ENCODE results near the gene CHPF. TPM values are rescaled to one million over a fixed set of nuclear protein-coding genes. Genes with fewer than 3 reads are reported as not detected.

The CHPF gene
- total and polyA plus RNA-seq, 10 of the 15 experiments (the other 5 are each of a cell fraction or from before 2014, with no cell fraction given), result 0.09 to 17.4 (median 8.3) TPM; not detected in 1

- TF ChIP-seq NBN (IDR thresholded peaks at IDR 0.05) (no peak), RAD21 (IDR thresholded peaks at IDR 0.05; ENCODE audit: insufficient read depth, low read depth, low read length) (no peak)
Measured at GRCh38 chr2:219512524-219513216, 30.9 kb downstream of the CHPF start (continued).

- CTCF ChIA-PET, result interaction anchor here (1.1 to 1.3 kb wide), 2 partner anchors 11 to 18 kb away, joined by 3 to 4 read pairs; no protein-coding TSS in a partner anchor
- FAIRE-seq, result no peak
- peaks cover 12 to 15% of the 10 kb centered on the region in 2 experiments; a peak in 3 of 4 replicates for H3K27me3 ChIP-seq (replicated peaks in 1 of 2; ENCODE audit: control insufficient read depth in 2 of 2, insufficient read depth in 2 of 2, low read length in 1 of 2)
- TF ChIP-seq TARDBP (IDR thresholded peaks at IDR 0.05; ENCODE audit: borderline replicate concordance), result no peak
- no peak for TF ChIP-seq EZH2 (IDR thresholded peaks at IDR 0.05; ENCODE audit: borderline replicate concordance, control insufficient read depth, low read depth, low read length)
- TF ChIP-seq MLLT1 (IDR thresholded peaks at IDR 0.05), result no peak
- TF ChIP-seq LARP7 (IDR thresholded peaks at IDR 0.05), result no peak
- TF ChIP-seq POLR2AphosphoS5 (IDR thresholded peaks at IDR 0.05; ENCODE audit: low read length), result no peak
- TF ChIP-seq PAX5 (IDR thresholded peaks at IDR 0.05; ENCODE audit: borderline replicate concordance, low read depth, low read length), result no peak
- no peak for TF ChIP-seq ZBTB4 (CRISPR knock-in tag; IDR thresholded peaks at IDR 0.05)
- no peak for TF ChIP-seq NFYA (IDR thresholded peaks at IDR 0.05; ENCODE audit: borderline replicate concordance, low read depth, low read length)
- no peak for TF ChIP-seq RELB (IDR thresholded peaks at IDR 0.05; ENCODE audit: low read depth)
Measured at GRCh38 chr2:219511547-219512325, 31.9 kb downstream of the CHPF start.

More at GRCh38 chr2:219511547-219512325, 31.9 kb downstream of the CHPF start:
- WGBS (ENCODE audit: insufficient coverage, insufficient replicate concordance, low lambda C conversion rate, missing lambda C conversion rate), result 14% methylated on average over 12 of the region's 15 CpGs
- Histone ChIP-seq H3K4me1 (ENCODE audit: control insufficient read depth, insufficient read depth, low read length) (no peaks in the 10 kb centered on the region), H2AFZ (ENCODE audit: control insufficient read depth, low read depth, low read length) (no peak overlapping the region), H3K36me3 (ENCODE audit: control insufficient read depth in 2 of 2, insufficient read depth in 2 of 2, low read length in 1 of 2) (no peaks in the 10 kb centered on the region), H3K79me2 (ENCODE audit: control insufficient read depth, insufficient read depth, low read length) (no peaks in the 10 kb centered on the region), H3K4me3 (no peak overlapping the region), H3K9ac (ENCODE audit: control insufficient read depth, insufficient read depth, low read length) (no peak overlapping the region), H3K9me3 (replicated peaks; ENCODE audit: control insufficient read depth, insufficient read depth, low read length) (no peaks in the 10 kb centered on the region), H4K20me1 (ENCODE audit: control insufficient read depth, insufficient read depth) (no peaks in the 10 kb centered on the region), H3K4me2 (ENCODE audit: control insufficient read depth, insufficient read depth) (no peak overlapping the region), H3K27ac (ENCODE audit: control insufficient read depth, insufficient read depth) (no peak overlapping the region)
- intact Hi-C loops (cut with micrococcal nuclease; ENCODE audit: unreplicated experiment) (no loop called here), in situ Hi-C loops (cut with MboI) (no loop called here)
- SMC1A ChIA-PET (ENCODE audit: uncharacterized antibody, unreplicated experiment), result interaction anchor here (1.3 kb wide), 1 partner anchor 16 kb away, joined by 3 read pairs; no protein-coding TSS in a partner anchor
- RAD21 ChIA-PET (ENCODE audit: unreplicated experiment), result interaction anchor here (0.9 kb wide), 1 partner anchor 86 kb away, joined by 3 read pairs; the partner anchor contains the start of gene STK11IP
- ATAC-seq (no peak), DNase-seq (ENCODE audit: low read depth, low spot score) (no peak)
- POLR2A ChIA-PET, result no interaction called here
- no TSS peak for BruUV-seq (replicated peaks)

Measured in GM12878 (cell line).